H1 (cell line): ENCODE results near the gene GTF3C5. TPM values are rescaled to one million over a fixed set of nuclear protein-coding genes. Genes with fewer than 3 reads are reported as not detected.

Source experiments
- CTCF ChIA-PET: fragments of 300-600 bp; sonication (Branson Sonifier 250); formaldehyde crosslinking; loops from one replicate; lab custom pipeline; 2021; ENCODE audit not compliant: partially characterized antibody; lab: Charles Lee
- POLR2A ChIA-PET: fragments of 300-600 bp; sonication (Branson Sonifier 250); formaldehyde crosslinking; loops from one replicate; lab custom pipeline; 2021; ENCODE audit warnings: inconsistent platforms; ENCODE audit not compliant: partially characterized antibody; lab: Charles Lee
- DNase-seq, 2 experiments: peaks; one replicate each; pipeline versions ENCODE4 v3.0.0 to v3.0.0-alpha.2; 2010 to 2022; ENCODE audit warnings: low spot score in 2 of 2, low read depth in 1 of 2, mixed read lengths in 1 of 2
- FAIRE-seq: peaks from 2 replicates; lab custom pipeline; 2011; peaks lifted over from hg19 to GRCh38; lab: Jason Lieb, UNC
- H2AFZ ChIP-seq: 2 replicates; pipeline ENCODE4 v1.8.1; 2012; ENCODE audit warnings: low read length, inconsistent platforms
- H2AK5ac ChIP-seq: 2 replicates; pipeline ENCODE4 v1.6.1; 2013; ENCODE audit warnings: low read depth, low read length
- H2BK120ac ChIP-seq: replicated peaks from 2 replicates; pipeline ENCODE3; 2013; ENCODE audit warnings: low read depth, low read length, inconsistent platforms
- H2BK12ac ChIP-seq: 2 replicates; pipeline ENCODE4 v1.6.1; 2013; ENCODE audit warnings: low read depth, low read length
- H2BK15ac ChIP-seq: 2 replicates; pipeline ENCODE4 v1.6.1; 2013; ENCODE audit warnings: low read length
- H2BK20ac ChIP-seq: 2 replicates; pipeline ENCODE4 v1.6.1; 2013; ENCODE audit warnings: low read length
- H2BK5ac ChIP-seq: 2 replicates; pipeline ENCODE4 v1.6.1; 2013; ENCODE audit warnings: low read depth, low read length
- H3K14ac ChIP-seq: 2 replicates; pipeline ENCODE4 v1.6.1; 2013; ENCODE audit warnings: inconsistent platforms; ENCODE audit not compliant: insufficient read length
- H3K18ac ChIP-seq: 2 replicates; pipeline ENCODE4 v1.6.1; 2013; ENCODE audit warnings: low read length; ENCODE audit errors: extremely low read depth
- H3K23ac ChIP-seq: 2 replicates; pipeline ENCODE4 v1.6.1; 2013; ENCODE audit warnings: inconsistent platforms; ENCODE audit not compliant: insufficient read length
- H3K23me2 ChIP-seq: 2 replicates; pipeline ENCODE4 v1.6.1; 2013; ENCODE audit warnings: low read depth, low read length
- H3K27ac ChIP-seq: 2 replicates; pipeline ENCODE4 v1.6.1; 2011; ENCODE audit warnings: low read depth, low read length, inconsistent platforms
- H3K27me3 ChIP-seq, 4 experiments: replicated peaks in 1 of 4; 1 replicate in 1 of 4; 2 replicates in 3 of 4; pipeline versions ENCODE4 v1.6.1 to v1.8.1; 2011 to 2013; ENCODE audit warnings: low read length in 3 of 4, mild to moderate bottlenecking in 3 of 4, inconsistent platforms in 2 of 4, mixed read lengths in 2 of 4, moderate library complexity in 1 of 4; ENCODE audit not compliant: control insufficient read depth in 3 of 4, insufficient read depth in 3 of 4; ENCODE audit errors: extremely low read depth in 1 of 4
- H3K36me3 ChIP-seq, 4 experiments: 2 replicates each; pipeline versions ENCODE4 v1.6.1 to v1.8.1; 2011 to 2013; ENCODE audit warnings: mild to moderate bottlenecking in 4 of 4, low read length in 3 of 4, moderate library complexity in 2 of 4, control low read depth in 1 of 4, inconsistent platforms in 1 of 4; ENCODE audit not compliant: insufficient read depth in 4 of 4, control insufficient read depth in 2 of 4
- H3K4ac ChIP-seq: replicated peaks from 2 replicates; pipeline ENCODE3; 2013; ENCODE audit warnings: low read length, low read depth, mixed read lengths, inconsistent platforms; ENCODE audit not compliant: insufficient read length
- H3K4me1 ChIP-seq, 4 experiments: replicated peaks in 1 of 4; 1 replicate in 1 of 4; 2 replicates in 3 of 4; pipeline versions ENCODE4 v1.6.1 to v1.8.1; 2011 to 2013; ENCODE audit warnings: low read length in 3 of 4, inconsistent platforms in 2 of 4, mixed read lengths in 1 of 4; ENCODE audit not compliant: insufficient read depth in 4 of 4, control insufficient read depth in 3 of 4
- H3K4me2 ChIP-seq, 2 experiments: 2 replicates each; pipeline versions ENCODE4 v1.6.1 to v1.8.1; 2011 to 2013; ENCODE audit warnings: low read depth in 2 of 2, low read length in 2 of 2, control low read depth in 1 of 2, inconsistent platforms in 1 of 2, mild to moderate bottlenecking in 1 of 2; ENCODE audit not compliant: insufficient read depth in 1 of 2
- H3K4me3 ChIP-seq, 4 experiments: fragments of 200-600, 300-600 bp in 1 of 4; sonication (generic), shearing (Covaris generic), sonication (Bioruptor Twin) in 1 of 4; 2 replicates each; pipeline versions ENCODE4 v1.5.1 to v1.8.1; 2011 to 2016; ENCODE audit warnings: low read length in 4 of 4, low read depth in 3 of 4, control low read depth in 2 of 4, inconsistent platforms in 2 of 4, mild to moderate bottlenecking in 2 of 4, mixed read lengths in 1 of 4, moderate library complexity in 1 of 4; ENCODE audit not compliant: insufficient read depth in 2 of 4; ENCODE audit errors: extremely low read depth in 1 of 4
- H3K56ac ChIP-seq: replicated peaks from 2 replicates; pipeline ENCODE3; 2013; ENCODE audit warnings: low read depth, mild to moderate bottlenecking, mixed read lengths, low read length, inconsistent platforms; ENCODE audit not compliant: insufficient read length
- H3K79me1 ChIP-seq: 2 replicates; pipeline ENCODE4 v1.6.1; 2013; ENCODE audit warnings: low read depth, low read length, control low read depth
- H3K79me2 ChIP-seq, 2 experiments: 2 replicates each; pipeline versions ENCODE4 v1.6.1 to v1.8.1; 2012 to 2013; ENCODE audit warnings: low read length in 2 of 2, mild to moderate bottlenecking in 2 of 2, inconsistent platforms in 1 of 2; ENCODE audit not compliant: insufficient read depth in 2 of 2, control insufficient read depth in 1 of 2
- H3K9ac ChIP-seq, 4 experiments: replicated peaks in 1 of 4; 1 replicate in 1 of 4; 2 replicates in 3 of 4; pipeline versions ENCODE4 v1.6.1 to v1.8.1; 2011 to 2013; ENCODE audit warnings: low read depth in 3 of 4, low read length in 3 of 4, control low read depth in 2 of 4, mild to moderate bottlenecking in 2 of 4, moderate library complexity in 2 of 4, inconsistent platforms in 1 of 4; ENCODE audit errors: extremely low read depth in 1 of 4
- H3K9me3 ChIP-seq, 2 experiments: 2 replicates each; pipeline versions ENCODE4 v1.6.1 to v1.8.1; 2012 to 2013; ENCODE audit warnings: mild to moderate bottlenecking in 2 of 2, moderate library complexity in 2 of 2, control low read depth in 1 of 2, inconsistent platforms in 1 of 2, low read depth in 1 of 2, low read length in 1 of 2, mixed read lengths in 1 of 2; ENCODE audit not compliant: insufficient read depth in 2 of 2
- H4K20me1 ChIP-seq, 2 experiments: replicated peaks in 1 of 2; 2 replicates each; pipeline versions ENCODE3 to v1.8.1; 2011 to 2013; ENCODE audit warnings: inconsistent platforms in 2 of 2, low read length in 2 of 2, mild to moderate bottlenecking in 1 of 2; ENCODE audit not compliant: insufficient read depth in 2 of 2, control insufficient read depth in 1 of 2
- H4K5ac ChIP-seq: 2 replicates; pipeline ENCODE4 v1.6.1; 2013; ENCODE audit warnings: low read length, low read depth, mixed read lengths, inconsistent platforms; ENCODE audit not compliant: insufficient read length
- H4K8ac ChIP-seq: 2 replicates; pipeline ENCODE4 v1.8.0; 2013; ENCODE audit warnings: mild to moderate bottlenecking, moderate library complexity, low read length, inconsistent platforms; ENCODE audit not compliant: insufficient read depth; ENCODE audit errors: extremely low read depth
- H4K91ac ChIP-seq: replicated peaks from 2 replicates; pipeline ENCODE3; 2013; ENCODE audit warnings: low read length, mixed read lengths, inconsistent platforms; ENCODE audit not compliant: insufficient read length
- CEBPB ChIP-seq: IDR thresholded peaks from 2 replicates; pipeline ENCODE4 v1.6.1; 2012; ENCODE audit warnings: low read depth, low read length
- EZH2 ChIP-seq: fragments of 200-600 bp; sonication (generic); IDR thresholded peaks from 2 replicates; pipeline ENCODE4 v1.7.1; 2012; ENCODE audit warnings: low read depth, mild to moderate bottlenecking, moderate library complexity, low read length, inconsistent platforms; ENCODE audit not compliant: severe bottlenecking
- NRF1 ChIP-seq: IDR thresholded peaks from 2 replicates; pipeline ENCODE4 v1.6.1; 2011; ENCODE audit warnings: mild to moderate bottlenecking, low read depth, low read length, improper control_type of control experiment
- SP2 ChIP-seq: IDR thresholded peaks from 2 replicates; pipeline ENCODE4 v1.6.1; 2012; ENCODE audit warnings: mild to moderate bottlenecking, low read length, inconsistent platforms
- SRF ChIP-seq: IDR thresholded peaks from 2 replicates; pipeline ENCODE4 v1.6.1; 2011; ENCODE audit warnings: mild to moderate bottlenecking, low read depth, low read length, moderate library complexity
- WGBS, 2 experiments: shearing (Covaris generic) in 1 of 2; methylation state at CpG; one replicate each; pipeline versions ENCODE4 v1.1.6 to v1.1.7; 2013 to 2015; ENCODE audit warnings: low lambda C conversion rate in 2 of 2, mixed read lengths in 2 of 2, inconsistent platforms in 1 of 2, low coverage in 1 of 2, missing lambda C conversion rate in 1 of 2; ENCODE audit not compliant: insufficient replicate concordance in 2 of 2, insufficient coverage in 1 of 2, insufficient read length in 1 of 2; ENCODE audit errors: extremely low coverage in 1 of 2, missing lambda C conversion rate in 1 of 2; 5-methylcytosine and 5-hydroxymethylcytosine counted together
- polyA plus RNA-seq, 7 experiments: library from polyadenylated mRNA; depleted of rRNA in 3 of 7; stranded (reverse) in 5 of 7; unstranded in 2 of 7; fragments of >200 nt in 5 of 7; fragments of 200-250 nt in 2 of 7; gene quantifications; 1 replicate in 5 of 7; 2 replicates in 1 of 7; 4 replicates in 1 of 7; pipeline versions ENCODE4 v1.2.1 to v1.2.3, GENCODE V29; 2011 to 2013; ENCODE audit warnings: missing spikeins in 2 of 7, mixed read lengths in 2 of 7
- total RNA-seq: library from RNA; stranded (reverse); fragmentation: NEBNext Ultra II Directional; extraction: Animal tissue kit (Norgen Biotek cat#: 25700); gene quantifications from 2 replicates; pipeline ENCODE4 v1.2.1, GENCODE V29; 2021

Gene GTF3C5
- total and polyA plus RNA-seq, 2 of the 8 experiments (the other 6 are each of a cell fraction or from before 2014, with no cell fraction given) = 78.7 to 87.1 TPM

DNA sequence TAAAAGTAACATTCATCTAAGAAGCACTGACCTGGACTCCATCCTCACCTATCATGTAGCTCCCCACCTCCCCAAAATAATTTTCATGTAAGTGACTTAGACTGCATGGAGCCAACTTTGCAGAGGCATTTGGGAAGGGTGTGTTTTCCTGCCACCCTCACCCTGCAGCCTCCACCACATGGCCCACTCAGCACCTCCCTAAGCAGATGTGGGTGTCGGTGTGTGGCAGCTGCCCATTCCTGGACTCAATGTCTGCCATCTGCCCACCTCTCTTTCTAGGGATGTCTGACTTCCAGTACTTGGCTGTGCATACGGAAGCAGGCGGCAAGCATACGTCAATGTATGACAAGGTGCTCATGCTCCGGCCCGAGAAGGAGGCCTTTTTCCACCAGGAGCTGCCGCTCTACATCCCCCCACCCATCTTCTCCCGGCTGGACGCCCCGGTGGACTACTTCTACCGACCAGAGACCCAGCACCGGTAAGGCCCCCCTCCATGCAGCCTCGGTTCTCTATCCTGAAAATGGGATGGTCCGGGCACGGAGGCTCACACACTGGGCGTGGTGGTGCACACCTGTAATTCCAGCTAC, 12.7 kb downstream of the GTF3C5 start:
- H3K23me2 ChIP-seq = no peaks in the 10 kb centered on the region
- H3K4ac ChIP-seq = no peak overlapping the region
- no peaks in the 10 kb centered on the region for H3K9me3 ChIP-seq
- H3K4me2 ChIP-seq = no peak overlapping the region
- WGBS, 2 experiments = 93% methylated on average over 16 of the region's 16 CpGs; no CpG with 5 or more reads in 1 of the 2 experiments
- peaks cover 0 to 23% of the 10 kb centered on the region in 2 experiments; a peak in 2 of 4 replicates for H3K79me2 ChIP-seq
- H3K4me3 ChIP-seq = no peak overlapping the region
- no peak overlapping the region for H3K27ac ChIP-seq
- TF ChIP-seq EZH2 (no peak), NRF1 (no peak), SP2 (no peak), SRF (no peak), CEBPB (no peak)
- H4K8ac ChIP-seq = no peak overlapping the region; the same call in 1 of the 2 replicates
- no peak overlapping the region for H4K5ac ChIP-seq
- no peak overlapping the region for H3K23ac ChIP-seq
- no peak overlapping the region for H3K14ac ChIP-seq
- H3K27me3 ChIP-seq = no peaks in the 10 kb centered on the region
- no peak overlapping the region for H4K91ac ChIP-seq
- H3K18ac ChIP-seq = no peak overlapping the region
- no peak overlapping the region for H2BK20ac ChIP-seq
- DNase-seq (no peak), FAIRE-seq (no peak)
- H2AK5ac ChIP-seq = no peak overlapping the region
- no peak overlapping the region for H2BK5ac ChIP-seq
- no peak overlapping the region for H3K9ac ChIP-seq
- no peak overlapping the region for H2AFZ ChIP-seq
- no peak overlapping the region for H2BK120ac ChIP-seq
- ChIA-PET POLR2A (interaction anchor here (0.9 to 1.6 kb wide), 2 partner anchors 13 to 16 kb away, joined by 3 to 4 read pairs; partner anchors contain the start of gene GTF3C5), CTCF (interaction anchor here (0.6 to 4.6 kb wide), 5 partner anchors 10 to 104 kb away, joined by 3 to 23 read pairs (median 3); no protein-coding TSS in a partner anchor)
- H2BK15ac ChIP-seq = no peak overlapping the region
- no peaks in the 10 kb centered on the region for H3K4me1 ChIP-seq
- no peak overlapping the region for H3K56ac ChIP-seq
- H2BK12ac ChIP-seq = no peak overlapping the region
- H3K36me3 ChIP-seq = peaks cover 17 to 43% (median 31%) of the 10 kb centered on the region in 4 experiments
- H4K20me1 ChIP-seq = peaks cover 6 to 24% of the 10 kb centered on the region in 2 experiments
- peaks cover 4% of the 10 kb centered on the region for H3K79me1 ChIP-seq
